Ectodermal cell (in vitro differentiated cells): ENCODE results near the gene ATP4A.

Source experiments
- H3K27ac ChIP-seq: 2 replicates; pipeline ENCODE4 v1.7.0; 2013; ENCODE audit warnings: mild to moderate bottlenecking, low read depth, low read length; ENCODE audit not compliant: insufficient read depth, poor library complexity, severe bottlenecking
- H3K27me3 ChIP-seq: 2 replicates; pipeline ENCODE4 v1.7.0; 2013; ENCODE audit warnings: mild to moderate bottlenecking, low read length; ENCODE audit not compliant: insufficient read depth, control insufficient read depth, poor library complexity, severe bottlenecking
- H3K36me3 ChIP-seq: one replicate; pipeline ENCODE4 v1.7.0; 2013; ENCODE audit warnings: low read length; ENCODE audit not compliant: control insufficient read depth, insufficient read depth
- H3K4me1 ChIP-seq: one replicate; pipeline ENCODE4 v1.7.0; 2013; ENCODE audit warnings: low read length; ENCODE audit not compliant: control insufficient read depth, insufficient read depth
- H3K4me3 ChIP-seq: 2 replicates; pipeline ENCODE4 v1.7.0; 2013; ENCODE audit warnings: low read depth, low read length, control low read depth; ENCODE audit not compliant: insufficient read depth
- H3K9me3 ChIP-seq: 2 replicates; pipeline ENCODE4 v1.7.0; 2013; ENCODE audit warnings: mild to moderate bottlenecking, low read length, moderate library complexity; ENCODE audit not compliant: control insufficient read depth
- WGBS, 2 experiments: methylation state at CpG; one replicate each; pipeline ENCODE4 v1.1.7; 2013; ENCODE audit warnings: missing lambda C conversion rate in 2 of 2; 5-methylcytosine and 5-hydroxymethylcytosine counted together

ATP4A gene

GRCh38 chr19:35558400-35559280, 4.8 kb downstream of the ATP4A start:
- Histone ChIP-seq H3K36me3 (no peaks in the 10 kb centered on the region), H3K27ac (no peak overlapping the region), H3K4me3 (peak overlapping the region; percentile 38), H3K27me3 (peaks cover 46% of the 10 kb centered on the region), H3K9me3 (no peaks in the 10 kb centered on the region), H3K4me1 (no peaks in the 10 kb centered on the region)
- WGBS, 2 experiments = 48 to 51% methylated on average over 53 of the region's 53 CpGs

GRCh38 chr19:35557539-35558399, 5.7 kb downstream of the ATP4A start:
- no peaks in the 10 kb centered on the region for H3K9me3 ChIP-seq
- H3K4me3 ChIP-seq = peak overlapping the region; percentile 38
- WGBS, 2 experiments = 1% methylated on average over 60 of the region's 60 CpGs
- no peaks in the 10 kb centered on the region for H3K4me1 ChIP-seq
- H3K27me3 ChIP-seq = peaks cover 46% of the 10 kb centered on the region
- no peak overlapping the region for H3K27ac ChIP-seq
- H3K36me3 ChIP-seq = no peaks in the 10 kb centered on the region

GRCh38 chr19:35556846-35557538, 6.5 kb downstream of the ATP4A start:
- Histone ChIP-seq H3K27ac (no peak overlapping the region), H3K4me3 (no peak overlapping the region)
- WGBS, 2 experiments = 84 to 87% methylated on average over 16 of the region's 16 CpGs

GRCh38 chr19:35556025-35556590, 7.3 kb downstream of the ATP4A start:
- Histone ChIP-seq H3K27ac (no peak overlapping the region), H3K4me3 (no peak overlapping the region), H3K9me3 (no peaks in the 10 kb centered on the region), H3K4me1 (no peaks in the 10 kb centered on the region), H3K27me3 (peaks cover 46% of the 10 kb centered on the region), H3K36me3 (no peaks in the 10 kb centered on the region)
- 88 to 89% methylated on average over 9 of the region's 9 CpGs for WGBS, 2 experiments

More at GRCh38 chr19:35556846-35557538, 6.5 kb downstream of the ATP4A start:
- Histone ChIP-seq H3K9me3 (no peaks in the 10 kb centered on the region), H3K27me3 (peaks cover 46% of the 10 kb centered on the region), H3K4me1 (no peaks in the 10 kb centered on the region), H3K36me3 (no peaks in the 10 kb centered on the region)

GRCh38 chr19:35555301-35556005, 8.0 kb downstream of the ATP4A start:
- no peak overlapping the region for H3K27ac ChIP-seq
- 73 to 74% methylated on average over 30 of the region's 30 CpGs for WGBS, 2 experiments
- no peak overlapping the region for H3K4me3 ChIP-seq
- no peaks in the 10 kb centered on the region for H3K9me3 ChIP-seq
- H3K27me3 ChIP-seq = peaks cover 40% of the 10 kb centered on the region
- no peaks in the 10 kb centered on the region for H3K36me3 ChIP-seq
- H3K4me1 ChIP-seq = no peaks in the 10 kb centered on the region

- Histone ChIP-seq H3K27ac (no peak overlapping the region), H3K36me3 (no peaks in the 10 kb centered on the region), H3K4me1 (no peaks in the 10 kb centered on the region), H3K4me3 (no peak overlapping the region), H3K9me3 (no peaks in the 10 kb centered on the region), H3K27me3 (peaks cover 27% of the 10 kb centered on the region)
- WGBS, 2 experiments = 78% methylated on average over 5 of the region's 5 CpGs
These were observed 9.4 kb downstream of the ATP4A start for GRCh38 chr19:35554076-35554475.

GRCh38 chr19:35553385-35554000, 10.0 kb downstream of the ATP4A start:
- no peaks in the 10 kb centered on the region for H3K4me1 ChIP-seq
- no peak overlapping the region for H3K4me3 ChIP-seq
- H3K9me3 ChIP-seq = no peaks in the 10 kb centered on the region
- 78% methylated on average over 14 of the region's 14 CpGs for WGBS, 2 experiments
- no peaks in the 10 kb centered on the region for H3K36me3 ChIP-seq
- no peak overlapping the region for H3K27ac ChIP-seq
- peaks cover 21% of the 10 kb centered on the region for H3K27me3 ChIP-seq

GRCh38 chr19:35552534-35553384, 10.7 kb downstream of the ATP4A start:
- Histone ChIP-seq H3K4me3 (no peak overlapping the region), H3K27ac (no peak overlapping the region), H3K9me3 (no peaks in the 10 kb centered on the region), H3K4me1 (no peaks in the 10 kb centered on the region), H3K36me3 (no peaks in the 10 kb centered on the region), H3K27me3 (peaks cover 14% of the 10 kb centered on the region)
- WGBS, 2 experiments = 85 to 87% methylated on average over 13 of the region's 13 CpGs
